H1 (cell line): ENCODE measurements around the gene ATP7B. TPM values are rescaled to one million over a fixed set of nuclear protein-coding genes. Genes with fewer than 3 reads are reported as not detected.

Experiments used
- KDM1A ChIP-seq: fragments of 200-600, 300-600 bp; sonication (generic); IDR thresholded peaks from 2 replicates; pipeline ENCODE4 v1.7.1; 2016; ENCODE audit warnings: mild to moderate bottlenecking, low read length, borderline replicate concordance
- KDM4A ChIP-seq: IDR thresholded peaks from one replicate; pipeline ENCODE4 v1.7.1; 2012; ENCODE audit warnings: low read depth, mild to moderate bottlenecking, moderate library complexity, low read length, inconsistent platforms; ENCODE audit not compliant: severe bottlenecking
- polyA plus RNA-seq, 7 experiments: library from polyadenylated mRNA; depleted of rRNA in 3 of 7; stranded (reverse) in 5 of 7; unstranded in 2 of 7; fragments of >200 nt in 5 of 7; fragments of 200-250 nt in 2 of 7; gene quantifications; 1 replicate in 5 of 7; 2 replicates in 1 of 7; 4 replicates in 1 of 7; pipeline versions ENCODE4 v1.2.1 to v1.2.3, GENCODE V29; 2011 to 2013; ENCODE audit warnings: missing spikeins in 2 of 7, mixed read lengths in 2 of 7
- total RNA-seq: library from RNA; stranded (reverse); fragmentation: NEBNext Ultra II Directional; extraction: Animal tissue kit (Norgen Biotek cat#: 25700); gene quantifications from 2 replicates; pipeline ENCODE4 v1.2.1, GENCODE V29; 2021

The ATP7B gene
- total and polyA plus RNA-seq, 2 of the 8 experiments (the other 6 are each of a cell fraction or from before 2014, with no cell fraction given), result 4.1 to 9.2 TPM

GRCh38 chr13:51999921-52000320, 11.3 kb downstream of the ATP7B start (continued):
- TF ChIP-seq KDM1A, result no peak
- TF ChIP-seq KDM4A, result no peak
